GM18499 (cell line): ENCODE results near the gene TMTC1.

ENCODE experiments used
- ATAC-seq: cut with Tn5 transposase; IDR thresholded peaks from one replicate; pipeline ENCODE4 v1.9.1; 2021; ENCODE audit warnings: moderate number of reproducible peaks; ENCODE audit not compliant: insufficient read depth, unreplicated experiment

The TMTC1 gene

GRCh38 chr12:29551812-29552211, 231.9 kb downstream of the TMTC1 start:
- ATAC-seq = no peak

GRCh38 chr12:29547864-29548263, 235.9 kb downstream of the TMTC1 start:
- no peak for ATAC-seq

- ATAC-seq = no peak
Observed at GRCh38 chr12:29547151-29547632, 236.6 kb downstream of the TMTC1 start.

- no peak for ATAC-seq
Observed at GRCh38 chr12:29546000-29546399, 237.7 kb downstream of the TMTC1 start.

- no peak for ATAC-seq
Observed at GRCh38 chr12:29545102-29545467, 238.7 kb downstream of the TMTC1 start.

GRCh38 chr12:29544428-29545101, 239.2 kb downstream of the TMTC1 start:
- ATAC-seq = no peak

- no peak for ATAC-seq
Observed at GRCh38 chr12:29543036-29543435, 240.7 kb downstream of the TMTC1 start.

GRCh38 chr12:29537298-29537697, 246.4 kb downstream of the TMTC1 start:
- ATAC-seq = no peak

- no peak for ATAC-seq
Observed at GRCh38 chr12:29534935-29535334, 248.8 kb downstream of the TMTC1 start.

GRCh38 chr12:29533815-29534489, 249.8 kb downstream of the TMTC1 start:
- no peak for ATAC-seq

GRCh38 chr12:29531471-29531870, 252.3 kb downstream of the TMTC1 start:
- ATAC-seq = no peak

- no peak for ATAC-seq
Observed at GRCh38 chr12:29530436-29530835, 253.3 kb downstream of the TMTC1 start.

- no peak for ATAC-seq
Observed at GRCh38 chr12:29528161-29528560, 255.6 kb downstream of the TMTC1 start.

- ATAC-seq = no peak
Observed at GRCh38 chr12:29521951-29522350, 261.8 kb downstream of the TMTC1 start.

GRCh38 chr12:29519585-29520182, 264.1 kb downstream of the TMTC1 start:
- no peak for ATAC-seq

- no peak for ATAC-seq
Observed at GRCh38 chr12:29518407-29518806, 265.3 kb downstream of the TMTC1 start.

GRCh38 chr12:29517264-29517663, 266.5 kb downstream of the TMTC1 start:
- ATAC-seq = no peak

GRCh38 chr12:29516431-29516875, 267.3 kb downstream of the TMTC1 start:
- ATAC-seq = no peak

GRCh38 chr12:29510591-29511185, 273.1 kb downstream of the TMTC1 start:
- ATAC-seq = no peak

GRCh38 chr12:29509503-29509902, 274.2 kb downstream of the TMTC1 start:
- no peak for ATAC-seq

- ATAC-seq = no peak
Observed at GRCh38 chr12:29508949-29509348, 274.8 kb downstream of the TMTC1 start.
